ENCODE results near the gene P2RX7. TPM values are rescaled to one million over a fixed set of nuclear protein-coding genes. Genes with fewer than 3 reads are reported as not detected.

Gene P2RX7
- total RNA-seq, 2 experiments from 2014 or later: 0.13 to 0.48 TPM

DNA sequence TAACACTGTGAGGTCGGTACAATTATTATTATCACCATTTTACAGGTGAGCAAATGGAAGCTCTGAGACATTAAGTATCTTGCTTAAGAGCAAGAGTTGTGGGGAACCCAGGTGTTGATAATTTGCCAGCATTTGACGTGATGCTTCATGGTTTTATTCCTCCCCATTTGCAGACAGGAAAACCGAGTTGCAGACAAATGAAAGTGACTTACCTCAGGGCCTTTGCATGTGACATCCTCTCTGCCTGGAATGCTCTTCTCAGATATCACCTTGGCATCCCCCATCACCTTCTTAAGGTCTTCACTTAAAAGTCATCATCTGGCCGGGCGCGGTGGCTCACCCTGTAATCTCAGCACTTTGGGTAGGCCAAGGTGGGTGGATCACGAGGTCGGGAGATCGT is 21.0 kb upstream of the P2RX7 start:
- ChIA-PET CTCF (ENCODE audit: unreplicated experiment) (no interaction called here), POLR2A (interaction anchor here (0.6 to 0.7 kb wide), 2 partner anchors 20 to 84 kb away, joined by 3 to 4 read pairs; no protein-coding TSS in a partner anchor)
- intact Hi-C loops (cut with micrococcal nuclease; ENCODE audit: unreplicated experiment): loop anchor here (5.0 kb wide), 3 partner anchors 49 to 529 kb away; partner anchors contain the start of gene POP5
- no peak overlapping the region for H3K4me3 ChIP-seq (ENCODE audit: low read depth, low read length, poor library complexity, severe bottlenecking)
- no peak overlapping the region for H3K27ac ChIP-seq (ENCODE audit: low read depth, low read length, poor library complexity, severe bottlenecking)
- H3K79me2 ChIP-seq (ENCODE audit: insufficient read depth, low read depth, low read length): no peaks in the 10 kb centered on the region
- no peak overlapping the region for H2AFZ ChIP-seq (ENCODE audit: low read length)
- no peaks in the 10 kb centered on the region for H3K4me1 ChIP-seq (ENCODE audit: insufficient read depth, low read length, poor library complexity, severe bottlenecking)
- H3K4me2 ChIP-seq (ENCODE audit: low read length): no peak overlapping the region
- H4K20me1 ChIP-seq (ENCODE audit: insufficient read depth, low read length): no peaks in the 10 kb centered on the region
- DNase-seq (ENCODE audit: low spot score): no peak
- no peaks in the 10 kb centered on the region for H3K9me3 ChIP-seq (ENCODE audit: low read length)
- H3K36me3 ChIP-seq (ENCODE audit: insufficient read depth, low read length): no peaks in the 10 kb centered on the region
- BruUV-seq (replicated peaks): no TSS peak
- no peak for TF ChIP-seq EZH2phosphoT487 (IDR thresholded peaks at IDR 0.05; ENCODE audit: borderline replicate concordance, low read depth, low read length)
- TF ChIP-seq, protein P1, sequence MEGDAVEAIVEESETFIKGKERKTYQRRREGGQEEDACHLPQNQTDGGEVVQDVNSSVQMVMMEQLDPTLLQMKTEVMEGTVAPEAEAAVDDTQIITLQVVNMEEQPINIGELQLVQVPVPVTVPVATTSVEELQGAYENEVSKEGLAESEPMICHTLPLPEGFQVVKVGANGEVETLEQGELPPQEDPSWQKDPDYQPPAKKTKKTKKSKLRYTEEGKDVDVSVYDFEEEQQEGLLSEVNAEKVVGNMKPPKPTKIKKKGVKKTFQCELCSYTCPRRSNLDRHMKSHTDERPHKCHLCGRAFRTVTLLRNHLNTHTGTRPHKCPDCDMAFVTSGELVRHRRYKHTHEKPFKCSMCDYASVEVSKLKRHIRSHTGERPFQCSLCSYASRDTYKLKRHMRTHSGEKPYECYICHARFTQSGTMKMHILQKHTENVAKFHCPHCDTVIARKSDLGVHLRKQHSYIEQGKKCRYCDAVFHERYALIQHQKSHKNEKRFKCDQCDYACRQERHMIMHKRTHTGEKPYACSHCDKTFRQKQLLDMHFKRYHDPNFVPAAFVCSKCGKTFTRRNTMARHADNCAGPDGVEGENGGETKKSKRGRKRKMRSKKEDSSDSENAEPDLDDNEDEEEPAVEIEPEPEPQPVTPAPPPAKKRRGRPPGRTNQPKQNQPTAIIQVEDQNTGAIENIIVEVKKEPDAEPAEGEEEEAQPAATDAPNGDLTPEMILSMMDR (conservative IDR thresholded peaks at IDR 0.05; ENCODE audit: low read length): no peak
- no peaks in the 10 kb centered on the region for H3K9me2 ChIP-seq (ENCODE audit: insufficient read depth, low read length)

DNA sequence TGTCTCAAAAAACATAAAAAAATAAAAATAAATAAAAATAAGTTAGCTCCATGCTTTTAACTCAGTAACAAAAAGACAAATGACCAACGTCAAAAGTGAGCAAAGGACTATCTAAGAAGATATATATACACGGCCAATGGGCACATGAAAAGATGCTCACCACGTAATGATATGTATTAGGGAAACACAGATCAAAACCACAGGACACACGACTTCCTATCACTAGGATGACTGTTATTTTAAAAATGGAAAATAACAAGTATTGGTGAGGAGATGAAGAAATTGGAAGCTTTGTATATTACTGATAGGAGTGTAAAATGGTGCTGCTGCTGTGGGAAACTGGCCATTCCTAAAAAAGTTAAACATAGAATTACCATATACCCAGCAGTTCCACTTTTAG is 20.2 kb upstream of the P2RX7 start:
- TF ChIP-seq EZH2phosphoT487 (IDR thresholded peaks at IDR 0.05; ENCODE audit: borderline replicate concordance, low read depth, low read length): no peak
- TF ChIP-seq, protein P1 (conservative IDR thresholded peaks at IDR 0.05; ENCODE audit: low read length): no peak
- H3K9me3 ChIP-seq (ENCODE audit: low read length): no peaks in the 10 kb centered on the region
- no peaks in the 10 kb centered on the region for H4K20me1 ChIP-seq (ENCODE audit: insufficient read depth, low read length)
- H3K27ac ChIP-seq (ENCODE audit: low read depth, low read length, poor library complexity, severe bottlenecking): no peak overlapping the region
- no peaks in the 10 kb centered on the region for H3K9me2 ChIP-seq (ENCODE audit: insufficient read depth, low read length)
- intact Hi-C loops (cut with micrococcal nuclease; ENCODE audit: unreplicated experiment): loop anchor here (5.0 kb wide), 3 partner anchors 50 to 530 kb away; partner anchors contain the start of gene POP5
- BruUV-seq (replicated peaks): no TSS peak
- POLR2A ChIA-PET: interaction anchor here (1.2 kb wide), 1 partner anchor 17 kb away, joined by 5 read pairs; no protein-coding TSS in a partner anchor
- no peaks in the 10 kb centered on the region for H3K36me3 ChIP-seq (ENCODE audit: insufficient read depth, low read length)
- H3K4me3 ChIP-seq (ENCODE audit: low read depth, low read length, poor library complexity, severe bottlenecking): no peak overlapping the region
- no peaks in the 10 kb centered on the region for H3K4me1 ChIP-seq (ENCODE audit: insufficient read depth, low read length, poor library complexity, severe bottlenecking)
- CTCF ChIA-PET (ENCODE audit: unreplicated experiment): no interaction called here
- H3K4me2 ChIP-seq (ENCODE audit: low read length): no peak overlapping the region
- H2AFZ ChIP-seq (ENCODE audit: low read length): no peak overlapping the region
- DNase-seq (ENCODE audit: low spot score): no peak
- H3K79me2 ChIP-seq (ENCODE audit: insufficient read depth, low read depth, low read length): no peaks in the 10 kb centered on the region

DNA sequence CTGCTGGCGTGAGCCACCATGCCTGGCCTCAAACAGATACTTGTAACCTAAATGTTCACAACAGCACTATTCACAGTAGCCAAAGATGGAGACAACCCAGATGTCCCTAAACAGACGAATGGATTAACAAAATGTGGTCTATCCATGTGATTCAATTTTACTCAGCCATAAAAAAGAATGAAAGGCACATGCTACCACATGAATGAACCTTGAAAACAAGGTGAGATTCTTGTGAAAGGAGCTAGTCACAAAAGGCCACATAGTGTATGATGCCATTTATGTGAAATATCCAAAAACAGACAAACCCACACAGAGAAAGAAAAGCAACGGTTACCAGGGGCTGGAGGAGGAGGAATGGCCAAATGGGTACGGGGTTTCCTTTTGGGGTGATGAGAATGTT is 19.6 kb upstream of the P2RX7 start:
- no peak for DNase-seq (ENCODE audit: low spot score)
- no peaks in the 10 kb centered on the region for H3K9me2 ChIP-seq (ENCODE audit: insufficient read depth, low read length)
- H3K9me3 ChIP-seq (ENCODE audit: low read length): no peaks in the 10 kb centered on the region
- ChIA-PET CTCF (ENCODE audit: unreplicated experiment) (no interaction called here), POLR2A (interaction anchor here (1.2 kb wide), 1 partner anchor 16 kb away, joined by 5 read pairs; no protein-coding TSS in a partner anchor)
- H3K4me1 ChIP-seq (ENCODE audit: insufficient read depth, low read length, poor library complexity, severe bottlenecking): no peaks in the 10 kb centered on the region
- no peak overlapping the region for H3K27ac ChIP-seq (ENCODE audit: low read depth, low read length, poor library complexity, severe bottlenecking)
- no peak overlapping the region for H3K4me2 ChIP-seq (ENCODE audit: low read length)
- H3K36me3 ChIP-seq (ENCODE audit: insufficient read depth, low read length): no peaks in the 10 kb centered on the region
- intact Hi-C loops (cut with micrococcal nuclease; ENCODE audit: unreplicated experiment): loop anchor here (5.0 kb wide), 3 partner anchors 51 to 531 kb away; partner anchors contain the start of gene POP5
- H3K79me2 ChIP-seq (ENCODE audit: insufficient read depth, low read depth, low read length): no peaks in the 10 kb centered on the region
- no peaks in the 10 kb centered on the region for H4K20me1 ChIP-seq (ENCODE audit: insufficient read depth, low read length)
- BruUV-seq (replicated peaks): no TSS peak
- H3K4me3 ChIP-seq (ENCODE audit: low read depth, low read length, poor library complexity, severe bottlenecking): no peak overlapping the region
- H2AFZ ChIP-seq (ENCODE audit: low read length): no peak overlapping the region
- no peak for TF ChIP-seq EZH2phosphoT487 (IDR thresholded peaks at IDR 0.05; ENCODE audit: borderline replicate concordance, low read depth, low read length)
- TF ChIP-seq, protein P1 (conservative IDR thresholded peaks at IDR 0.05; ENCODE audit: low read length): no peak
